Astrocyte of the spinal cord (primary cell): ENCODE measurements around the gene RPL28.
"Not testable (repeated sequence)": the region's sequence is repeated elsewhere in the genome, so short reads cannot be mapped to it uniquely, and the experiment has no call there.

Experiments
- DNase-seq: peaks from one replicate; pipeline ENCODE4 v3.0.0; 2011; ENCODE audit warnings: low read depth, low spot score
- H3K4me3 ChIP-seq: 2 replicates; pipeline ENCODE4 v1.5.1; 2011; ENCODE audit warnings: low read depth, mild to moderate bottlenecking, low read length, moderate library complexity
- CTCF ChIP-seq: IDR thresholded peaks from 2 replicates; pipeline ENCODE4 v1.5.1; 2012; ENCODE audit warnings: low read depth, mild to moderate bottlenecking, low read length, inconsistent platforms
- in situ Hi-C: cut with HindIII; loops from 2 replicates; pipeline ENCODE4 v1.10.0; 2017; ENCODE audit warnings: low sequenced_read_pairs

Gene RPL28

GRCh38 chr19:55419103-55419502 is 33.4 kb downstream of the RPL28 start:
- in situ Hi-C loops: no loop called here
- H3K4me3 ChIP-seq: no peak overlapping the region
- no peak for TF ChIP-seq CTCF
- no peak for DNase-seq

- in situ Hi-C loops: no loop called here
- DNase-seq: no peak
- H3K4me3 ChIP-seq: no peak overlapping the region
- TF ChIP-seq CTCF: no peak
Observed at GRCh38 chr19:55419624-55420236, 34.0 kb downstream of the RPL28 start.

- in situ Hi-C loops, DNase-seq, H3K4me3 ChIP-seq: not testable (repeated sequence)
Observed at GRCh38 chr19:55421281-55421680, 35.5 kb downstream of the RPL28 start.

- in situ Hi-C loops: no loop called here
- TF ChIP-seq CTCF: no peak
- H3K4me3 ChIP-seq: no peak overlapping the region
- no peak for DNase-seq
Observed at GRCh38 chr19:55423225-55424005, 37.7 kb downstream of the RPL28 start.

GRCh38 chr19:55424518-55424917 is 38.8 kb downstream of the RPL28 start:
- H3K4me3 ChIP-seq: no peak overlapping the region
- TF ChIP-seq CTCF: no peak
- DNase-seq: no peak
- in situ Hi-C loops: no loop called here

GRCh38 chr19:55426042-55426441 is 40.3 kb downstream of the RPL28 start:
- H3K4me3 ChIP-seq: no peak overlapping the region
- in situ Hi-C loops: no loop called here
- DNase-seq: no peak
- no peak for TF ChIP-seq CTCF

- H3K4me3 ChIP-seq: no peak overlapping the region
- no peak for TF ChIP-seq CTCF
- in situ Hi-C loops: no loop called here
- no peak for DNase-seq
Observed at GRCh38 chr19:55431183-55431582, 45.5 kb downstream of the RPL28 start.
